Stimulated activated effector memory CD8-positive, alpha-beta T cell treated with anti-CD3 and anti-CD28 coated beads, Interleukin-12 subunit alpha, Interleukin-12 subunit beta, amount 100 ng/mL, for 72 hours (primary cell): ENCODE measurements around the gene NUDT16.

Experiments used
- ATAC-seq: fragments of 150-1000 bp; cut with Tn5 transposase; 2 replicates; pipeline ENCODE4 v1.10.0; 2021
- DNase-seq, 2 donors: peaks; one replicate each; pipeline ENCODE4 v3.0.0; 2021 to 2022; ENCODE audit warnings: low spot score in 2 of 2
- H3K27ac Mint-ChIP-seq: one replicate; pipeline ENCODE4 v1.8.0; 2022; ENCODE audit warnings: mild to moderate bottlenecking, mixed read lengths
- H3K36me3 Mint-ChIP-seq: one replicate; pipeline ENCODE4 v1.8.0; 2022; ENCODE audit warnings: mild to moderate bottlenecking, mixed read lengths
- H3K4me1 Mint-ChIP-seq: one replicate; pipeline ENCODE4 v1.8.0; 2022; ENCODE audit warnings: mixed read lengths
- H3K4me3 Mint-ChIP-seq: one replicate; pipeline ENCODE4 v1.8.0; 2022; ENCODE audit warnings: mild to moderate bottlenecking, mixed read lengths
- H3K9me3 Mint-ChIP-seq: one replicate; pipeline ENCODE4 v1.8.0; 2022; ENCODE audit warnings: mixed read lengths

The NUDT16 gene

DNA sequence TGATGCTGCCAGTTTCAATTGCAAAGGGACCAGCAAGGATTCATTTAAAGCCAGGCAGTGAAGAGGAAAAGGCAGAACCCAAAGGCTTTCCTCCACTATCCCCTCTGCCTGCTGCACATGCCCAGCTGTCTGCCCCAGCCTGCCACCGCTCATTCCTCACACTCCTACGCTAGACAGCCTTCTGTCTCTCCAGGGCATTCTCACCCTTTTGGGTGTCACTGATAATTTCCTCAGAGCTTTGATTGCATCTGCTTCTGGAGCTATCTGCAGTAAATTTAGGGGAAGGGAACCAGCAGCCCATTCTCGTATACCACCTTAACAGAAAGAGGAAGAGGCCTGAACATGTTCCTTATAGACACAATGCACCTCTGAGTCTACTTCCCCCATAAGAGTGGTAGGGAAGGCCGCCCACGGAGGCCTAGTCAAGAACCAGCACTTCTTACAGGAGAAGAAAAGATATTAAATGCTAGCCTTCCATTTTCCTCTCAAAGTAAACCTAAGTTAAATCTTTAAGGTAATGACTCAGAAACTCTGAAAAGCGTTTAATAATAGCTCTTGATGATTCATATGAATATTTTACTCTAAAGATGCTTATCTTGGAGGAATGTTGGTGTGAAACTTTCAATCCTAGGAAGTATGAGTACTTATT is 20.9 kb downstream of the NUDT16 start:
- ATAC-seq = no peak
- H3K4me3 Mint-ChIP-seq = no peak overlapping the region
- no peaks in the 10 kb centered on the region for H3K36me3 Mint-ChIP-seq
- H3K27ac Mint-ChIP-seq = no peak overlapping the region
- no peaks in the 10 kb centered on the region for H3K9me3 Mint-ChIP-seq
- H3K4me1 Mint-ChIP-seq = no peaks in the 10 kb centered on the region
- DNase-seq = no peak

DNA sequence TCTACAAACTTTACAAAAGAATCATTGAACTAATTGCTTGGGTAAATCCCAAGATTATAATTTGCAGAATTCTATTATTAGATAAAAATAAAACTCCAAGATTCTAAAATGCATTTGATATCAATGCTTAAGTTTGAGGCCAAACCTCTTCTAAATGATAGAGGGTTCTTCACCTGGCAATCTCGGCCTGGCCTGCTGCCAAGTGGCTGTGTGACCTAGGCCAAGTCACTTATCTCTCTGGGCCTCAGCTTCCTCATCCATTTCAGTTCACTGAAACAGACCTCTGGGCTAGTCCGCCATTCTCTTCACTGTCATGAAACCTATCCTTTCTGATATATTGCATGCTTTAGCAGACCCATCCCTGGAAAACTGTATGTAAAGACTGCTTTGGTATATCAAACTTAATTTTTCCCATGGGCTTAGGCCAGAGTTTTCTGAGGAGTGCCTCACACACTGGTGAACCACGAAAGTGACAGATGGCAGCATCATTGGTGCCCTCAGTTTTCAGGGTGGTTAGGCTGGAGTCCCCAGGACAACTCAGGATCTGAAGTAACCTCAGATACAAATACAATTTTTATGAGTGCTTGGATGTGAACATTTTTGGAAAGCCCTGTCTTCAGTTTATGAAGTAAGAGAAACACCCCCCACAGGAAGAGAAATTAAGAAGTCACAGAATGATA is 21.8 kb downstream of the NUDT16 start:
- no peaks in the 10 kb centered on the region for H3K36me3 Mint-ChIP-seq
- no peaks in the 10 kb centered on the region for H3K9me3 Mint-ChIP-seq
- DNase-seq = no peak
- no peak overlapping the region for H3K27ac Mint-ChIP-seq
- H3K4me3 Mint-ChIP-seq = no peak overlapping the region
- no peaks in the 10 kb centered on the region for H3K4me1 Mint-ChIP-seq
- no peak for ATAC-seq

DNA sequence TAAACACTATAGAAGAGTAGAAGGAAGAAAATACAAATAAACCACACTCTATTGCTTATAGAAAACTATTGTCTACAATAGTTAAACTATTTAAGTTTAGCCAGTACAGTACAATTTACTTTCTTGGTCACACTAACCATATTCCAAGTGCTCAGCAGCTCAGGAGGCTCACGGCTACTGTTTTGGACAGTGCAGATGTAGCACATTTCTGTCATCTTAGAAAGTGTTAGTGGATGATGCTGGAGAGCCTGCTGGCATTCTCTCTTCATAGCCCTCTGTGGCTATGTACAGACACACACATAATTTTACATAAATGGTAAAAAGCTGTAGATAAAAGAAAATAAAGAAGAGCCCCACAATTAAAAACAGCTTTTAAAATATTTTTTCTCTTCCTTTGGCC is 23.8 kb downstream of the NUDT16 start:
- DNase-seq = no peak
- no peaks in the 10 kb centered on the region for H3K4me1 Mint-ChIP-seq

DNA sequence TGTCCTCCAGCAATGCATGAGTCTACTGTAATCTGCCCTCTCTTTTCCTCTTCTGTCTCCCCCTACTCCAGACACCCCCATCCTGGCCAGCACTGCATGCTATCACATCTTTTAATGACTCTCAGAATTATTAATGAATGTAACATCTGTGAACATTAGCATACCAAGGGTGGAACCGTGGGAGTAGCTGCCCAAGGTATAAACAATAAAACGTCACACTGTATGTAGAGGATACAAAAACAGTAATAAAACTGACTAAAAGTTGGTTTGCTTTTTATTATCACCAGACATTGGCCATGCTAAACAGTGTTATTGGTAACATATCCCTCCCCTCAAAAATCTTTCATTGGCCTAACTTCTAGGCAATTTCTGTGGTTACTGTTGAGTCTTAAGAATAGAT is 24.7 kb downstream of the NUDT16 start:
- ATAC-seq (no peak), DNase-seq (no peak)
- no peak overlapping the region for H3K27ac Mint-ChIP-seq

More for the DNA sequence above, 23.8 kb downstream of the NUDT16 start:
- no peaks in the 10 kb centered on the region for H3K9me3 Mint-ChIP-seq
- no peak for ATAC-seq
- H3K4me3 Mint-ChIP-seq = no peak overlapping the region
- H3K36me3 Mint-ChIP-seq = no peaks in the 10 kb centered on the region
- H3K27ac Mint-ChIP-seq = no peak overlapping the region

DNA sequence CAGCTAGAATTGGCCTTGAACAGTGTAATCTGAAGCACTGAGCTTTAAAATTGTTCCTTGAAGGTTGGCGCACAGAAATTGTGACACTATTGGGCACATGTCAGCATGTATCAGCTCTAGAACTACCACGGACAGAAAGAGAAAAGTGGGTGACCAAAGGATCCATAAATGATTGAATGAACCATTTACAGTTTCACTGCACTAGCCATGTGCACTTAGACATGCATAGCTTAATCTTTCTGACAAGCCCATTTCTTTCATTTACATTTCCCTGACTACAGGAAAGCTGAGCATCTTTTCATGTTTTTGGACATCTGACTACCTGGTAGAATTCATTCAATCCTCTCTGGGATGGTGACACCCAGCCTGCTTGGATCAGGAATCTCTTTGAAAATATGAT is 36.2 kb downstream of the NUDT16 start:
- no peak for ATAC-seq
- Mint-ChIP-seq H3K36me3 (no peaks in the 10 kb centered on the region), H3K4me1 (no peaks in the 10 kb centered on the region), H3K27ac (no peak overlapping the region), H3K4me3 (no peak overlapping the region), H3K9me3 (peaks cover 10% of the 10 kb centered on the region)
- no peak for DNase-seq

More for the DNA sequence above, 24.7 kb downstream of the NUDT16 start:
- Mint-ChIP-seq H3K4me3 (no peak overlapping the region), H3K9me3 (no peaks in the 10 kb centered on the region), H3K36me3 (no peaks in the 10 kb centered on the region), H3K4me1 (no peaks in the 10 kb centered on the region)

DNA sequence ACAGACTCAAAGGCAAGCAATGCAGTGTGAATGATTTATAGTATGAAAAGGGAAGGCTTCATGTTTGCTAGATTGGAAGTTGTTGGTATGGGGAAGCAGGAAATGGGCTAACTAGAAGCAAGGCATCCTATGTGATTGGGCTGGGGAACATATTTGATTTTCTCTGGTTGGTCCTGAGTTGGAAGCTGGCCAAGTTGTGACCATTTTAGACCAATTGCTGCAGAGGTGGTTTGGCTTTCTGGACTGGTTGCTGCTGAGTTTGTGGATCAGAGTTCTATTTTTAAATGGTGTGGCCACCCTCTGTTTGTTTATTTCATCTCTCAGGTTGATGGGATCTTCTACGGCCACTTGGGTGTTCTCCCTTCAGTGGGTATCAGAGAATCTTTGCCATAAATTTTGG is 39.7 kb downstream of the NUDT16 start:
- H3K4me1 Mint-ChIP-seq = no peaks in the 10 kb centered on the region
- no peaks in the 10 kb centered on the region for H3K36me3 Mint-ChIP-seq
- H3K4me3 Mint-ChIP-seq = no peak overlapping the region
- H3K27ac Mint-ChIP-seq = no peak overlapping the region
- no peak for DNase-seq
- ATAC-seq = no peak
- peaks cover 4% of the 10 kb centered on the region for H3K9me3 Mint-ChIP-seq

DNA sequence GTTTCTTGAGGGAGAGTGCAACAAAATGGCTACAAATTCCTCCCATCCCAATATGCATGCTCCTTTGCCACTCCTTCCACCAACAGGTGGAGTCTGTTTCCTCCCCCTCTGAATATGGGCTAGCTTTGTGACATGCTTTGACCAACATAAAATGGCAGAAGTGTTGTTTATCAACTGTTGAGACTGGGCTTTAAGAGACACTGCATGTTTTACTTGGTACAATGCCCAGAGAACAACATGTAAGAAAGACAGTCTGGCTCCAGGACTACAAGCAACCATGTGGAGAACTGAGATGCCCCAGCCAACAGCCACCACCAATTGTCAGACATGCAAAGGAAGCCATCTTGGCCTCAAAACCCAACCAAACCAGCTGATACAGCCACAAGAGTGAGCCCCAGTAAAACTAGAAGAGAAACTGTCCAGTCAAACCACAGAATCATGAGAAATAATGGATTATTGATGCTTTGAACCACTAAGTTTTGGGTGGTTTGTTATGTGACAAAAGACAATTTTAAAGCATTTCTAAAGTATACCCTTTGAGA is 40.5 kb downstream of the NUDT16 start:
- DNase-seq (no peak), ATAC-seq (no peak)
- no peak overlapping the region for H3K27ac Mint-ChIP-seq
- H3K36me3 Mint-ChIP-seq = no peaks in the 10 kb centered on the region
- peaks cover 4% of the 10 kb centered on the region for H3K9me3 Mint-ChIP-seq
- H3K4me1 Mint-ChIP-seq = no peaks in the 10 kb centered on the region
- H3K4me3 Mint-ChIP-seq = no peak overlapping the region

DNA sequence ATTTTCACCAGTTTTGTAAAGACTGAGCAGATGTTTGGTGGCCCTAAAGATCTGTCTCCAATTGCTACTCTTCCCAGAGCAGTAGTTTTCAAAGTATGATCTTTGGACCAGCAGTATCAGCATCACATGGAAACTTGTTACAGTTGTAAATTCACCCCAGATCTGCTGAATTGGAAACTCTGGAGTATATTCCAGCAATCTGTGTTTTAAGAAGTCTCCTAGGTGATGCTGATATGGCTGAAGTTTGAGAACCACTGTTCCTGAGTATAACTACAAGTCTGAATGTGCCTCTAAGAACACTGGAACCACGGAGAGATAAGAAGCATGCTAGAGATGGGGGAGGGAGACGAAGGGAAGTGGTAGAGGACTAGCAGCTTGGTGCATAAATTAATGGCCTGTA is 45.7 kb downstream of the NUDT16 start:
- Mint-ChIP-seq H3K36me3 (no peaks in the 10 kb centered on the region), H3K9me3 (no peaks in the 10 kb centered on the region), H3K27ac (no peak overlapping the region), H3K4me3 (no peak overlapping the region), H3K4me1 (no peaks in the 10 kb centered on the region)
- no peak for ATAC-seq
- DNase-seq = no peak

DNA sequence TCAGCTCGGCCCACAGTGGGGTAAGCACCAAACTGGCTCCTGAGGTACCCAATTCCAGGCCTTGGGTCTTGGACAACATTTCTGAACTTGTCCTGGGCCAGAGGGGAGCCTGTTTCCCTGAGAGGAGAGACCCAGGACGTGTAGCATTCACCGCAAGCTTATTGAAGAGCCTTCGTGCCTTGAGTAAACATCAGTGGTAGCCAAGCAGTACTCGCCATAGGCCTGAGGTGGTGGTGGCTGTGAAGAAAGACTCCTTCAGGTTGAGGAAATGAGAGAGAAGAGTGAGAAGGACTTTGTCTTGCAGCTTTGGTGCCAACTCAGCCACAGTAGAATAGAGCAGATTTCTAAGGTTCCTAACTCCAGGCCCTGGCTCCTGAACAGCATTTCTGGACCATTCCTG is 50.2 kb downstream of the NUDT16 start:
- H3K27ac Mint-ChIP-seq = no peak overlapping the region

DNA sequence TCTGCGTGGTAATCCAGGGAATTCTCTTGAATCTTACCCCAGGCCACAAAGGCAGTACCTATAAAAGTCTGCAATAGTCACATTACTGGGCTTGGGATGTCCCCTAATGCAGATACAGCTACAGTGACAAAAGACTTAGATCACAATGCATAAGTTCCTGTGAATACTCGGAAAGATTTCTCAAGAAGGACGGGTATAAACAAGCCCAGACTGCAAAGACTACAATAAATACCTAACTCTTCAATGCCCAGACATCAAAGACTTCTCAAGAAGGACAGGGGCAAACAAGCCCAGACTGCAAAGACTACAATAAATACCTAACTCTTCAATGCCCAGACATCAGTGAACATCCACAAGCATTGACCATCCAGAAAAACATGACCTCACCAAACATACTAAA is 50.9 kb downstream of the NUDT16 start:
- Mint-ChIP-seq H3K4me1 (no peaks in the 10 kb centered on the region), H3K36me3 (no peaks in the 10 kb centered on the region), H3K9me3 (no peaks in the 10 kb centered on the region), H3K27ac (no peak overlapping the region), H3K4me3 (no peak overlapping the region)
- no peak for DNase-seq
- ATAC-seq = no peak

More for the DNA sequence above, 50.2 kb downstream of the NUDT16 start:
- no peaks in the 10 kb centered on the region for H3K36me3 Mint-ChIP-seq
- no peaks in the 10 kb centered on the region for H3K9me3 Mint-ChIP-seq
- no peak for DNase-seq
- no peaks in the 10 kb centered on the region for H3K4me1 Mint-ChIP-seq
- no peak for ATAC-seq
- no peak overlapping the region for H3K4me3 Mint-ChIP-seq

DNA sequence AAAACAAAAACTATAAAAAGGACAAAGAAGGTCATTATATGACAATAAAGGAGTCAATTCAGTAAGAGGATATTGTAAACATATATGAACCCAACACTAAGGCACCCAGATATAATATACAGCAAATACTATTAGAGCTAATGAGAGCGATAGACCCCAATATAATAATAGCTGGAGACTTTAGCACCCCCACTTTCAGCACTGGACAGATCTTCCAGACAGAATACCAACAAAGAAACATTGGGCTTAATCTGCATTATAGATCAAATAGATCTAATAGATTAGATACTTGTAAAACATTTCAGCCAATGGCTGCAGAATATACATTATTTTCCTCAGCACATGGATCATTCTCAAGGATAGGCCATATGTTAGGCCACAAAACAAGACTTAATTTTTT is 53.4 kb downstream of the NUDT16 start:
- Mint-ChIP-seq H3K9me3 (no peaks in the 10 kb centered on the region), H3K36me3 (no peaks in the 10 kb centered on the region), H3K4me1 (no peaks in the 10 kb centered on the region), H3K4me3 (no peak overlapping the region), H3K27ac (no peak overlapping the region)
- DNase-seq (no peak), ATAC-seq (no peak)
